Stimulated activated CD4-positive, alpha-beta T cell treated with anti-CD3 and anti-CD28 coated beads, Interleukin-1b, Interleukin-23, amount 100 ng/mL, for 24 hours (primary cell): Measurements from ENCODE around the gene C17orf50.
"Not testable (repeated sequence)": the region's sequence is repeated elsewhere in the genome, so short reads cannot be mapped to it uniquely, and the experiment has no call there.

Source experiments
- DNase-seq, 4 experiments: peaks; one replicate each; pipeline ENCODE4 v3.0.0-alpha.2; 2020; ENCODE audit warnings: low read depth in 4 of 4, low spot score in 1 of 4

C17orf50 gene

DNA sequence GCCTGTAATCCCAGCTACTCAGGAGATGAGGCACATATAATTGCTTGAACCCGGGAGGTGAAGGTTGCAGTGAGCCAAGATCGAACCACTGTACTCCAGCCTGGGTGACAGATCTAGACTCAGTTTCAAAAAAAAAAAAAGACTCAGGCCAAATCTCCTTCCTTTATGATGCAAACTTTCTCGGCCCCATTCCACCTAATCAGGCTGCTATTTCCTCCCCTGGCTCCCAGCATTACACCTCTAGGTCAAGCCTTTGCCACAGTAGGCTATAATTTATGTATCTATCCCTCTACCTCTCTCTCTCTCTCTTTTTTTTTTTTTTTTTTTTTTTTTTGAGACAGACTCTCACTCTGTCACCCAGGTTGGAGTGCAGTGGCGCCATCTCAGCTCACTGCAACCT lies 9.1 kb upstream of the C17orf50 start:
- DNase-seq: not testable (repeated sequence)

DNA sequence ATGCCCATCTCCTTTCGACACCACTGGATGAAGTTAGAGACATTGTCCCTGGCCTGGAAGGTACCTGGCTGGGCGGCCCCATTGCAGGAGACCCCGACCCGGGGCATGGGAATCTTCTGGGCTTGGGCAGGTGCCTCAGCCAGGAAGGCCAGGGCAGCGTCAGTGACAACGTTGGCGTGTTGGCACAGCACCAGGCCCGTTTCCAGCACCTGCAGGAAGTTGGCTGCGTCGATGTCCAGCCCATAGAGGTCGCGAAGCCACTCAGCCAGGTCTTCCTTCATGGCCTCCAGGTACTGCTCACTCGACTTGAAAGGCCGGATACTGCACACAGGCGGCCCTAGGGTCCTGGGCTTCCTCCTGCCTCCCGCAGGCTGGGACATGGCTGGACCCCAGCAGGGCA lies 8.2 kb upstream of the C17orf50 start:
- DNase-seq: no peak

DNA sequence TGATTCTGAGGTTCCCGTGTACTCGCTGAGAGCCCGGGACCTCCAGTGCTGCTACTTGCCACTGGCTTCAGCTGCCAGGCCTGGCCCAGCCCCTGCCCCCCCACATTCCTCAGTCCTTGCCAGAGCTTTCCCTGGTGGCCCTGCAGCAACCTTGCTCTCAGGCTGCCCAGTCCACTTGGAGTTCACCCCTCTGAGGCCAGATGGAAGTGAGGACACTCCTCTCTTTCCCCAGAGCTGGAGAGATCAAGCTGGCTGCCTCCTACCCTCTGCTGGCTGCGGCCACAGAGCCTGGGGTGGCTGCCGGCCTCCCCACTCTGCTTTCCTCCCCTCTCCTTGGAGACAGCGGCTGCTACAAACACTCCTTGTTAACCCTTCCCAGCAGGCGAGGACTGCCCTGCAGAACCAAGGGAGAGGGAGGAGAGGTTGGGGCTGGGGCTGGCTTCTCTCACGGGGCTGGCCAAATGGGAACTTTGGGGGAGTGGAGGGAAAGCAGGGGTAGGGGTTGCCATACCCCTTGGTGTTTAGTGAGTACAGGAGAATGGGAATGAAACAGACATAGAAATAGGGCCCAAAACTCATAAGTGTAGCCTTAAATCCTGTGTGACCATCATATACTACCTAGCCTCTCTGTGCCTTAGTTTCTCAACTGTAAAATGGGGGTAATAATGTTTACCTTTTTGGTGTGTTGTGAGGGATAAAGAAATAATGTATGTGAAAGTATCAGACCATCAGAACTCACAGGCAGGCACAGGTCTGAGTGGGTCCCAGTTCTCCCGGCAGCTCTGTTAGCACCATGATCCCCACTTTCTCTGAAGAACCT lies 7.5 kb upstream of the C17orf50 start, which contains the start of gene GAS2L2:
TSS of gene GAS2L2 (minus strand) at position 295 of the 820 bp plus-strand sequence. CDS start 389 bp downstream, outside the sequence.
- no peak for DNase-seq

DNA sequence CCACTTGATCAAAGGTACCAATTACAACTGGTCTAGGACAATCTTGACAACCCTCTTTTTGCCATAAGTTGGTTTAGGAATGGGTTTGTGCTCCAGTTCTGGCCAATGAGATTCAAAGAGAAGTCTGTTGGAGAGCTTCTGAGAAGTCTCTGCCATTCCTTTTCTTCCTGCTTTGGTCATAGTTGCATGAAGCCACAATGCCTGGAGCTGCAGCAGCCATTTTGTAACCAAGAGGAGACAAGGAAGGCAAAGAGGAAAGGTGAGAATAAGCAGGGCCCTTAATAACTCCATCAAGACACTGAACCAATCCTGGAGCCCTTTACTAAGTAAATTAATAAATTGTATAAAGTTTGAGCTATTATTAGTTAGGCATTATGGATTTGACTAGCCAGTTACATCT lies 3.4 kb upstream of the C17orf50 start:
- DNase-seq: no peak

DNA sequence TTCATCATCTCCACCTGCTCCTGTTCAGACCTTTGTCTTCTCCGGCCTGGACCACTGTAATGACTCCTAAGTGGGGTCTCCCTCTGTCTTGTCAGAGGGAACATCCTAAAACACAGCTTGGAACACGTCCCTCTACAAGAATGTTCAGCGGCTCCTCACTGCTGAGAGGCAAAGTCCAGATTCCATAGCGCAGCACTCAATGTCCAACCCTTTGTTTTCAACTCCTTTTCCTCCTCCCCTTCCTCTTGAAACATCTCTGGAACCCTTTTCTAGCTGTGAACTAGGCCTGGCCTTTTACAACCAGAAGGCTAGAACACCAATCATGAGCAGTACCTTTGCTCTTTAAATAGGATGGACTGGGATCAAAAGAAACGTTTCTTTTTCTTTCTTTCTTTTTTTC lies 914 bp downstream of the C17orf50 start:
- DNase-seq: no peak

DNA sequence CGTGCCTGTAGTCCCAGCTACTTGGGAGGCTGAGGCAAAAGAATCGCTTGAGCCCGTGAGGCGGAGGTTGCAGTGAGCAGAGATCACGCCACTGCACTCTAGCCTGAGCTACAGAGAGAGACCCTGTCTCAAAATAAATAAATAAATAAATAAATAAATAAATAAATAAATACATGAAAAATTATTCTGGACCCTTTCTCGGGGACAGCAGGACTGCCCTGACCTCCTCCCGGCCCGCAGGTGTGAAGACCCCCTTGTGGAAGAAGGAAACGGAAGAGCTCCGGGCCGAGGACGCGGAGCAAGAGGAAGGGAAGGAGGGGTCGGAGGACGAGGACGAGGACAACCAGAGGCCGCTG lies 3.1 kb downstream of the C17orf50 start:
- DNase-seq: no peak

DNA sequence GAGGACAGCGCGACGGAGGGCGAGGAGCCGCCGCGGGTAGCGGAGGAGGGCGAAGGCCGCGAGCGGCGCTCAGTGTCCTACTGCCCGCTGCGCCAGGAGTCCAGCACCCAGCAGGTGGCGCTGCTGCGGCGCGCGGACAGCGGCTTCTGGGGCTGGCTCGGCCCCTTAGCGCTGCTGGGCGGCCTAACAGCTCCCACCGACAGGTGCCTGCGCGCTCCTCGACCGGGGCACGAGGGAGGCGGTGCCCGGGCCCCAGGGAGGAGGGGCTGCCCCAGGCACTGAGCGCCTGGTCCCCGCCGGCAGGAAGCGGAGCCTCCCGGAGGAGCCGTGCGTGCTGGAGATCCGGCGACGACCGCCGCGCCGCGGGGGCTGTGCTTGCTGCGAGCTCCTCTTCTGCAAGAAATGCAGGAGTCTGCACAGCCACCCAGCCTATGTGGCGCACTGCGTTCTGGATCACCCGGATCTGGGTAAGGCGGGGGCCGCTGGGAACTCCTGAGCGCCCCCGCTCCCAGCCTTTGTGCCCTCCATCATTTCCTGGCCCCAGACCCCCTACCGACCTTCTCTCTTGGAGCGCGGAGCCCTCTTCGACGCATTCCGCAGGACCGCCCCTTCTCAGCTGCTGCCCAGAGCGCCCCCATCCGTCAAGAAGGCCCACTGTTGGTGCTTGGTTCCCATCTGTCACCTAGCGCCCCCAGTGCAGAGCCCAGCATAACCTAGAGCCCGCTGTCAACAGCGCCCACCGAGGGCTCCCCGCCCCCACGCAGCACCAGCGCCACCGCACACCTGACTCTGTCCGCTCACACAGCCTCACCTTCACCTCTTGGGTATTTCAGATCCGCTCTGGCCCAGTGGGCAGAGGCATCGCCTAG lies 3.7 kb downstream of the C17orf50 start:
- peak; percentile 67 to 80 (median 72) for DNase-seq

DNA sequence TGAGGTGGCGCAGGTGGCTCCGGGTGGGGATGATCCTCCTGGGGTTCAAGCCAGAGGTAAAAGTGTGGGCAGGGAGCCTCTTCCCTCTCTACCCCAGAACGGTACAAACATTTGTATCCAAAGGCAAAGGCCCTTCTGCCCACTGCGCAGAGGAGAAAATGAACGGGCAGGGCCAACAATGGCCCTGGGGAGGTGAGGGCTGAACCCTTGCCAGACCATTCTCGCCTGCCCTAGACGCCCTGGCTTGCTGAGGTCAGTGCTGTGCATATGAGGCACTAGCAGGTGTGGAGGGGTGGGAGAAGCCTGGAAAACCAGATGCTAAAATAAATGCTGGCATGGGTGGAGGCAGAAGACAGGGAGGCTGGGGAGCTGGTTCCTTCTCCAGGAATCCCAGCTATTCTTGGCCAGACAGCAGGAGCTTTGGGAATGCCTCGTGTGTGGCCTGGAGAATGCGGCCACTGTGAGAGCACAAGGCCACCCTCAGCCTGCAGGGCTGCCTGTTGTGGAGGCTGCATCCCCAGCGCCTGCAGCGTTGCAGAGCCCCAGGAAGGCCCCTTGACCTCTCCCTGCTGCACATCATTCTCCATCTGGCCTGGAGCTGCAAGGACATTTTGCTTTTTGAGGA lies 4.5 kb downstream of the C17orf50 start:
- no peak for DNase-seq

DNA sequence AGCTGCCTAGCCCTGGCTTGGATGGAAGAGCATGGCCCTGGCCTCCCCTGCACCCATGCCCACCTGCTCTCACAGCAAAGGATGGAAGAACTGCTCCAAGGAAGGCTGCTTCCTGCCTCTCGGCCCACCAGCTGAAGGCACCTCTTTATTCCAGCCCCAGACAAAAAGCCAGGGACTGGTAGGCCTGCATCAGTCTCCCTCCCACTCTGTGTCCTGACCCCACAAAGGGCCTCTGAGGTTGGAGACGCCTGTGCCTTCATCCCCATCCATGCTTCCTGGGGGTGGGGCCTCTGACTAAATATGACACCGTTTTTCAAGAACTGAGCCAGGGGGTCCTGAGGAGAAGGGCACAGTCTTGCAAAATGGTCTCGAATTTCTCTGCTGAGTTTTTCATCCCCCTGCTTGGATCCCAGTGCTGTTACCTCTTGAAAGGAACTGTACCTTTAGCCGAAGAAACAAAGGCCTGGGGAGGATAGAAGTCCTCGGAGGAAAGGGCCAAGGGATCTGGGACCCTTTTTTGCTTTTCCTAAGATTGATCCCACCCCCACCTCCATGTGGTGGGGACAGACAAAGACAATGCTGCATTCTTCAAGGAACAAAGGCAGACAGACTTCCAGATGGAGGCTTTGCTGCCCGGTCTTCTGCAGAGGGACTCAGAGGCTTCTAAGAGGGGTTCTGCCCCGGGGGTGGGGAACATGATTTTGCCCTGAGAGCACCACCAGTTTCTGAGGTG lies 5.2 kb downstream of the C17orf50 start:
- no peak for DNase-seq

DNA sequence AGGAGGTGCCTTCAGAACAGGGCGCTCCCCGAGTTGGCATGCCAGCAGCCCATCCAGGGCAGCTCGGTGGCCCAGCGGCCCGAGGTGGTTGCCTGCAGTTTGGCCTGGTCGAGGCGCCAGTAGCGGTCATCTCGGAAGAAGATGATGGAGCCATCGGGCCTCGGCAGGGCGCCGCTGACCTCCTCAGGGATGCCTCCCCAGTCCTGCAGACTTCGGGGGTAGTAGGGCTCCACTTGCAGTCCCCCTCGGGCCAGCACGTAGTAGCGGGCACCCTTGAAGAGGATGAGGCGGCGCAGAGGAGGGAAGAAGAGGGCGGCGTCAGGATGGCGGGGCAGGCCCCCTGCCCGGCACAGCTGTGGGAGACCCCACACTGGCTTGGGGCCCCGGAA lies 5.8 kb downstream of the C17orf50 start:
- no peak for DNase-seq

DNA sequence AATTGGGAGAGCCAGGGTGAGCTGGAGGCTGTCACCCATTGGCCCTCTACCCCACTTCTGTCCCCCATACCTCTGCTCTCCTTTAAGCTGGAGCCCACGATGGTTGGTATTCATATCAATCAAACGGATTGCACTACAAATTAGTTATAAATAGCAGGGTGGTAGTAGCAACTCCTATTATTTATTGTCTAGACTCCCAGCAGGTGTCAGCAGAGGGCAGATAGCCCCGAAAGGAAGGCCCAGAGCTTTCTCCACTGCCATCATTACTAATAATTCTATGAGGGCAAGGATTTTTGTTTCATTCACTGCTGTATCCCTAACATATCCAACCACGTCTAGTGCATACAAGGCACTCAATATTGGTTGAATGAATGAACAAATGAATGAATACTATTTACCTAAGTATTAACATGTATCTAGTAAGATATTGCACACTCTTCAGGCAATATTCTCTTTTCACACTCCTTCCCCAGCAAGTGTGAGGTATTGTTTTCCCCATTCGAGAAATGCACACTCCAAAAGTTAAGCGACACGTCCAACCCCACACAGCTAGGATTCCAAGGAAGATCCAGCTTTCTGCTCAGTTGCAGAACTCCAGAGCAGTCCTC lies 6.3 kb downstream of the C17orf50 start:
- no peak for DNase-seq

DNA sequence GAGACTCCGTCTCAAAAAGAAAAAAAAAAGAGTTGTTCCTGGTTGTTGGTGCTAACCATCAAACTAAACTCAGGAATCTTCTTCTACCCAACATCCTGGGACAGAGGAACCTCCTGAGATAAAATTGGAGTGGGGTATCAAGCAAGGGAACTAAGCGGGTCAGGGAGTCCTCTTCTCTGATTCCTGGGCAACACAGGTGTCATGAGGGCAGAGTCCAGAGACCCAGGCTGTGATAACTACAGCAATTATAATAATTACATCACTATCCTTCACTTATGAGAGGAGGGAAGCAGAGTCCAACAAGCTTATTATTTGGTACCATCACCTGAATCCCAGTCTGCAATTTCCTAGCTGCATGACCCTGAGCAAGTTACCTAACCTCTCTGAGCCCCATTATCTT lies 8.1 kb downstream of the C17orf50 start:
- no peak for DNase-seq

DNA sequence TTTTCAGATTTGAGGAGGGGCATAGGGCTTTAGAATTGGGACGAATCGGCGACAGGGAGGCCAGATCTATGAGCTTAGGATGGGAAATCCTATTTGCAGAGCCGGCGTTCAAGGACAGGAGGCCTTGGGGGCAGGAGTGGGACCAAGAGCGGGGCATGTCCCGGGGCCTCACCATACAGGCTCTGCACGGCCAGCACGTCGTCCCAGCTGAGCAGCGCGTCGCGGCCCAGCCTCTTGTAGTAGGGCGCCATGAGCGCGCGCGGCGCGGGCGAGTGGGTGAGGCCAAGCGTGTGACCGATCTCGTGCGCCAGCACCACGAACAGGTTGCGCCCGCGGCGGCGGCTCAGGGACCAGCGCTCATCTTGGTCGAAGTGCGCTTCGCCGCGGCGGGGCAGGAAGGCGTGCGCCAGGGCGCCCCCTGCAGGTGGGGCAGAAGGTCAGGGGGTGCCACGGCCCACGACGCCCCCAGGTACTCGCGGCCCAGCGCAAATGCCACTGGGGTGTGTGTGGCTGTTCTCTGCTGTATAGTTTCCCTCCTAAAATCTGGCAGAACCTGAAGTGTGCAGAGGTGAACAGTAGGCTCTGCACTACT lies 9.3 kb downstream of the C17orf50 start:
- no peak for DNase-seq

DNA sequence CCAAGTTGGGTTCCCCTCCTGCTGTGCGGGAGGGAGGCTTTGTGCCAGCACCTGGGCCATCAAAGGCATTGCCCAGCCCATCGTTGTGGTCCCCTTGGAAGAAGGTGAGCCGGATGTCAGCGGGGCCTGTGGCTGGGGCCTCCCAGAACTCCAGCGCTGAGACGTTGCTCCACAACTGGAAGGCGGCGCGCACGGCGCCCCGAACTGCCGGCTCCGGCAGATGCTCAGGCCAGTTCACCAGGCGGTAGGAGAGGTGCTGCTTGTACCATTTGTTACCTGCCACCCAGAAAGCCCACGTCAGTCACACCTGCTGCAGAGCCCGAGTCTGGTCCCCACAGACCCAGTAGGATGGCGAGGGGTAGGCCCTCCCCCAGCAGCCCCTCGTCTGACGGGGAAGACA lies 12.4 kb downstream of the C17orf50 start:
- DNase-seq: no peak

DNA sequence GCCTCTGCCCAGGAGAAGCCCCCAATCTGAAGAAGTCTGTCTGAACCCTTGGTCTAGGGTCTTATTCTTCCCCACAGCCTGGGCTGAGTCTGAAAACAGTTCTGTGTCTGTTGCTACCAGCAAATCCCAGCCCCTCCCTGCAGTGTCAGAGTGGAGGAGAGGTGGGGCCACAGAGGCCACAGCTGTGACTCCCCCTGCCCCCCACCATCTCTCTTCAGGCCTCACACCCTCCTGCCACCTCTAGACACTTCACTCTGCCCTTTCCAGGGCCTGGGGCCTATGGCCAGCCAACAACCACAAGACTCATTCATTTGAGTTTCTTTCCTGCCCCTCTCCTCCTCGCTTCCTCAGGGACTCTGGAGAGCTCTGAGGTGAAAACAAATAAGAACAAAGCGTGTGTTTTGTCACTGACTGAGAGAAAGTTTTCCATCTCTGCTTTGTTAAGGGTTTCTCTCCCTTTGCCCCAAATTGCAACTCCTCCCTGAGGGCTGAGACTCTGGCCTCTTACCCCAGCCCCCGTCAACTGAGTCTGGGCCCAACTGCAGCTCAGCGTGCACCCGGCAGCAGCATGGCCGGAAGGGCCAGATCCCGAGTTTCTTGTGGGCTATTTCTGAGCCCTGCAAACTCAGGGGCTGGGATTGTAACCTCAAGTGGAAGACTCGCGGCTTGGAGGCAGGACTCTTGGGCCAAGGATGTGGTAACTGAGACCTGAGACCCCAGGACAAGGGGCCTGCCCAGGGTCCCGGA lies 13.2 kb downstream of the C17orf50 start:
- no peak for DNase-seq

DNA sequence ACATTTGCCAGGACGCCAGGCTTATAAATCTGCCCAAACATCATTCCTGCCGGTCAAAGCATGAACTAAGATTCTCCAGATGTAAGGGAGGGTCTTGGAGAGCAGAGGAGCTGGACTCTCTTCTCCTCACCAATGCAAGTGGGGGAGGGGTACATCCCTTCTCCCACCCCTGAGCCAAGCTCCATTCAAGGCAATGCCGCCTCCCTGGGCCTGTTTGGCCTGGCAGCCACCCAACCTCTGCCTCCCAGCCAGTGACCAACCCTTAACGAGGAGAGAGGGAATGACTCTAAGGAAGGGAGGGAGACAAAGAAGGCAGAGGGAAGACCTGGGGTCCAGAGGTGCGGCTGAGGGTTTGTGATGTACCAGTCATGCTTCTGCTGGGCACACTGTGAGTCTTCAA lies 13.8 kb downstream of the C17orf50 start:
- no peak for DNase-seq

DNA sequence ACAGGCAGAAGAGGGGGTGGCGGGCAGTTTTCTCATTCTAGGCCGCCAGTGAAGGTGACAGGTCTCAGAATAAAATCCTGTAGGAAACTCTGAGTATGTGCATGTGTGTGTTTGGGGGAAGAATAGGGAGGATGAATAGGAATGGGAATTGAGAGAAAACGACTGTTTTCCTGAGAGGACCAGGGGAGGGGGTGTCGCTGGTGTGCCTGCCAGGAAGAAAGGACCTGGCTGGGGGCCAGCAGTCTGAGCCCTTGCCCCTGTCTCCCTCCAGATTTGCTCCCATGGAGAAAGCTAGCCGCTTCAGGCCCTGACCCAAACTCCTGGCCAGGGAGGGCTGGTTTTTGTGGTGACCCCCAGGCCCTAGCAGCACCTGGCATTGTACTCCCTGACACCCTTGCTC lies 14.4 kb downstream of the C17orf50 start:
- no peak for DNase-seq

DNA sequence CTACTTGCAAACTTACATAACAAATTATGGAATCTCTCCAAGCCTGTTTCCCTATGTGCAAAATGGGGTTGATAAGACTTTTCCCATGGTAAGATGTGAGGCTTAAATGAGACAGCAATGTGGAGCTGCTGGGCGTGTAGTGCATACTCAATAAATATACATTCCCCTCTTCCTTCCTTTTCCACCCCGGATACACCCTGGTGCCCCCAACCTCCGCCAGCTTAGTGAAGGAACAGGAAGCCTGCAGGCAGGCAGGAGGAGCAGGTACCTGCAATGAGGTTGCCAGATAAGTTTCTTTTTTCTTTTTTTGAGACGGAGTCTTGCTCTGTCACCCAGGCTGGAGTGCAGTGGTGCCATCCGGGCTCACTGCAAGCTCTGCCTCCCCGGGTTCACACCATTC lies 14.9 kb downstream of the C17orf50 start:
- no peak for DNase-seq

DNA sequence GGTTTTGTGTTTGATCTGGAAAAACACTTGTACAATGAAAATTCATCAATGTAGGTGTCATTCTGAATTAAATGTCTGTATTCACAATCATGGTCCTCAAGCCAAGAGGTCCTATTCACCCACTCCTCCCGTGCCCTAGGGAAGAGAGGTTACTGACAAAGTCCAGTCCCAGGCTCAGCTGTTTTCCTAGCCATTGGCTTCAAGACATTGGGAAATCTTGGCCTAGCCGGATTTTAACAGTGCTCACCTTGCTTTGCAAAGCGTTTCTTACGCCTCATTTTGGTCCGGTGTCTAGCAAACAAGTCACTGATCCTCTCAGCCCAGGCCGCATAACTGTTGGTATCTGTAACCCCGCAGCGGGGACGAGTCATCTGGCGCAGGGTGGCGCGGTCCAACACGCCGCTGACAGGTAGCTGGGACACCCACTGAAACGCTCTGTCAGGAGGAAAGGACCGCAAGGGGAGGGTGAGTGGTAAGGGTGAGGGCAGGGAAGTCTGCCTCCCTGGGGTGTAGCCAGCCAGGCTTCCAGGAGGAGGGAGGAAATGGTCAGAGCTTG lies 18.0 kb downstream of the C17orf50 start:
- no peak for DNase-seq
